HPDE6-E6E7 (cell line): ENCODE data around the gene SMTNL1.

ENCODE experiments used
- DNase-seq: peaks from one replicate; pipeline ENCODE4 v3.0.0; 2011; ENCODE audit warnings: missing footprints; ENCODE audit errors: extremely low spot score

Gene SMTNL1

GRCh38 chr11:57544566-57544965, 7.2 kb downstream of the SMTNL1 start:
- no peak for DNase-seq

- DNase-seq, result no peak
Measured at GRCh38 chr11:57545883-57546282, 8.5 kb downstream of the SMTNL1 start.

GRCh38 chr11:57546451-57546850, 9.1 kb downstream of the SMTNL1 start:
- no peak for DNase-seq

- peak; percentile 53 for DNase-seq
Measured at GRCh38 chr11:57546869-57547475, 9.6 kb downstream of the SMTNL1 start.

- DNase-seq, result no peak
Measured at GRCh38 chr11:57547854-57548377, 10.5 kb downstream of the SMTNL1 start.

- no peak for DNase-seq
Measured at GRCh38 chr11:57549983-57550382, 12.6 kb downstream of the SMTNL1 start.

- DNase-seq, result no peak
Measured at GRCh38 chr11:57551941-57552340, 14.5 kb downstream of the SMTNL1 start.

GRCh38 chr11:57552479-57552878, 15.1 kb downstream of the SMTNL1 start:
- DNase-seq, result no peak

- DNase-seq, result no peak
Measured at GRCh38 chr11:57555393-57555792, 18.0 kb downstream of the SMTNL1 start.

- no peak for DNase-seq
Measured at GRCh38 chr11:57556041-57556440, 18.6 kb downstream of the SMTNL1 start.

- no peak for DNase-seq
Measured at GRCh38 chr11:57560146-57560545, 22.8 kb downstream of the SMTNL1 start.

- no peak for DNase-seq
Measured at GRCh38 chr11:57562596-57562995, 25.2 kb downstream of the SMTNL1 start.

- peak; percentile 55 for DNase-seq
Measured at GRCh38 chr11:57566005-57566904, 28.9 kb downstream of the SMTNL1 start.

GRCh38 chr11:57566905-57567514, 29.6 kb downstream of the SMTNL1 start:
- DNase-seq, result no peak

GRCh38 chr11:57567515-57568329, 30.3 kb downstream of the SMTNL1 start, which contains the start of gene UBE2L6:
Gene UBE2L6, minus strand, starts transcription at chr11:57567672. Its CDS starts 61 bp downstream, at chr11:57567611.
- peak; percentile 88 for DNase-seq

- no peak for DNase-seq
Measured at GRCh38 chr11:57568330-57568766, 31.0 kb downstream of the SMTNL1 start.

- no peak for DNase-seq
Measured at GRCh38 chr11:57571606-57572005, 34.2 kb downstream of the SMTNL1 start.

GRCh38 chr11:57574061-57574460, 36.7 kb downstream of the SMTNL1 start:
- DNase-seq, result no peak

- DNase-seq, result no peak
Measured at GRCh38 chr11:57584341-57584740, 46.9 kb downstream of the SMTNL1 start.

- DNase-seq, result no peak
Measured at GRCh38 chr11:57585301-57585700, 47.9 kb downstream of the SMTNL1 start.

- no peak for DNase-seq
Measured at GRCh38 chr11:57586711-57587245, 49.4 kb downstream of the SMTNL1 start.
